ENCODE results near the gene ACACA. TPM values are rescaled to one million over a fixed set of nuclear protein-coding genes. Genes with fewer than 3 reads are reported as not detected.

ACACA gene
- polyA plus RNA-seq, 4 donors, result 7.0 to 30.0 (median 16.6) TPM

- FAIRE-seq, result no peak
- no peak overlapping the region for H3K27ac ChIP-seq (ENCODE audit: low read depth in 1 of 3, low read length in 2 of 3)
These were observed 38.1 kb downstream of the ACACA start for GRCh38 chr17:37368577-37368976.

GRCh38 chr17:37365589-37365988 lies 41.0 kb downstream of the ACACA start:
- FAIRE-seq, result no peak
- Histone ChIP-seq H3K27me3 (ENCODE audit: control insufficient read depth in 3 of 3, insufficient read depth in 3 of 3, low read length in 3 of 3) (no peaks in the 10 kb centered on the region), H3K36me3 (ENCODE audit: control insufficient read depth in 3 of 3, insufficient read depth in 2 of 3, low read depth in 1 of 3, low read length in 3 of 3) (peaks cover 0 to 4% (median 0%) of the 10 kb centered on the region in 3 donors), H3K27ac (ENCODE audit: low read depth in 1 of 3, low read length in 2 of 3) (no peak overlapping the region), H3K4me3 (ENCODE audit: low read depth in 1 of 3, low read length in 3 of 3) (no peak overlapping the region), H3K9me3 (ENCODE audit: control insufficient read depth in 2 of 2, insufficient read depth in 1 of 2, low read depth in 1 of 2, low read length in 1 of 2) (no peaks in the 10 kb centered on the region), H3K4me1 (ENCODE audit: control insufficient read depth in 3 of 3, insufficient read depth in 2 of 3, low read depth in 1 of 3, low read length in 2 of 3) (no peaks in the 10 kb centered on the region)
- no peak for DNase-seq
- 57 to 80% (median 71%) methylated on average over 1 of the region's 1 CpG for WGBS, 3 donors

More at GRCh38 chr17:37368577-37368976, 38.1 kb downstream of the ACACA start:
- 80 to 88% (median 83%) methylated on average over 3 of the region's 3 CpGs for WGBS, 3 donors
- H3K36me3 ChIP-seq (ENCODE audit: control insufficient read depth in 3 of 3, insufficient read depth in 2 of 3, low read depth in 1 of 3, low read length in 3 of 3), result peaks cover 0 to 4% (median 0%) of the 10 kb centered on the region in 3 donors
- H3K4me1 ChIP-seq (ENCODE audit: control insufficient read depth in 3 of 3, insufficient read depth in 2 of 3, low read depth in 1 of 3, low read length in 2 of 3), result no peaks in the 10 kb centered on the region
- DNase-seq, result no peak
- no peak overlapping the region for H3K4me3 ChIP-seq (ENCODE audit: low read depth in 1 of 3, low read length in 3 of 3)
- no peaks in the 10 kb centered on the region for H3K27me3 ChIP-seq (ENCODE audit: control insufficient read depth in 3 of 3, insufficient read depth in 3 of 3, low read length in 3 of 3)
- H3K9me3 ChIP-seq (ENCODE audit: control insufficient read depth in 2 of 2, insufficient read depth in 1 of 2, low read depth in 1 of 2, low read length in 1 of 2), result no peaks in the 10 kb centered on the region

DNA sequence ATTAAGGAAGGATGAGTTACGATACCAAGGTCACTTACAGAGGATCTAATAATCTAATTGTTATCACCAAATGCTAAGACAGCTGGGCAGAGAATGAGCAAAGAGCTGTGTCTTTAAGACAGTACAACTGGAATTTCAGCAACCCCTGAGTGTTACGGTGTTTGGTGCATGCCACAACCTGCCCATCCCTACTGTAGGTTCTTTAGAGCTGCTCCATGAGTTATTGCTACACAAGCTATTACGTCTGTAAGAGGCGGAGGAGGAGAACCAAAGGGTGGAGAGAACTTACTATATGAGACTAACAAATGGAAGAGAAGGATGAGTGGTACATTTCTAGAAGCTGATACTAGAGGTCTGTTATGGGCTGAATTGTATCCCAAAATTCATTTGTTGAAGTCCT lies 45.1 kb downstream of the ACACA start:
- DNase-seq (no peak), FAIRE-seq (no peak)
- peaks cover 0 to 15% (median 2%) of the 10 kb centered on the region in 3 donors for H3K4me1 ChIP-seq (ENCODE audit: control insufficient read depth in 3 of 3, insufficient read depth in 2 of 3, low read depth in 1 of 3, low read length in 2 of 3)
- H3K9me3 ChIP-seq (ENCODE audit: control insufficient read depth in 2 of 2, insufficient read depth in 1 of 2, low read depth in 1 of 2, low read length in 1 of 2), result no peaks in the 10 kb centered on the region
- no peaks in the 10 kb centered on the region for H3K27me3 ChIP-seq (ENCODE audit: control insufficient read depth in 3 of 3, insufficient read depth in 3 of 3, low read length in 3 of 3)
- H3K36me3 ChIP-seq (ENCODE audit: control insufficient read depth in 3 of 3, insufficient read depth in 2 of 3, low read depth in 1 of 3, low read length in 3 of 3), result no peaks in the 10 kb centered on the region
- no peak overlapping the region for H3K4me3 ChIP-seq (ENCODE audit: low read depth in 1 of 3, low read length in 3 of 3)
- 79 to 87% (median 85%) methylated on average over 4 of the region's 4 CpGs for WGBS, 3 donors
- no peak overlapping the region for H3K27ac ChIP-seq (ENCODE audit: low read depth in 1 of 3, low read length in 2 of 3)

DNA sequence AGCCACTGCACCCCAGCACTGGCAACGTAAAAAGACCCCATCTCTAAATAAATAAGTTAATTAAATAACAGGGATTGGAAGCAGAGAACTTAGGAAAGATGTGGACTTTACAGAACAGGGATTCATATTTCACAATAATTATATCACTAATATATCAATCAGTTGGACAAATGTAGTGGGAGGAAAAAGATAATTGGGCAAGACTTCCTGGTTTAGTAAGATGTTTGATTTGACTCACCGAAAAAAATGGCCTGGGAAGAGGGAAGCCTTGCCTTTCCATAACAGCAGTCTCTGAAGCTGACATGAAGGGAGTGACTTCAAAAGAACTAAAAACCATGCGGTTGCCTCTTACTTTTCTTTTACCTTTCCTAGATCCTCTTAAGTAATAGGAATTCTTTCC lies 46.0 kb downstream of the ACACA start:
- peak in 1 of 2 donors; percentile 27 for DNase-seq
- 56 to 81% (median 69%) methylated on average over 3 of the region's 3 CpGs for WGBS, 3 donors
- peaks cover 0 to 15% (median 2%) of the 10 kb centered on the region in 3 donors for H3K4me1 ChIP-seq (ENCODE audit: control insufficient read depth in 3 of 3, insufficient read depth in 2 of 3, low read depth in 1 of 3, low read length in 2 of 3)
- no peaks in the 10 kb centered on the region for H3K27me3 ChIP-seq (ENCODE audit: control insufficient read depth in 3 of 3, insufficient read depth in 3 of 3, low read length in 3 of 3)
- no peaks in the 10 kb centered on the region for H3K36me3 ChIP-seq (ENCODE audit: control insufficient read depth in 3 of 3, insufficient read depth in 2 of 3, low read depth in 1 of 3, low read length in 3 of 3)
- FAIRE-seq, result no peak
- no peak overlapping the region for H3K4me3 ChIP-seq (ENCODE audit: low read depth in 1 of 3, low read length in 3 of 3)
- H3K9me3 ChIP-seq (ENCODE audit: control insufficient read depth in 2 of 2, insufficient read depth in 1 of 2, low read depth in 1 of 2, low read length in 1 of 2), result no peaks in the 10 kb centered on the region
- H3K27ac ChIP-seq (ENCODE audit: low read depth in 1 of 3, low read length in 2 of 3), result no peak overlapping the region

GRCh38 chr17:37359682-37360188 lies 46.9 kb downstream of the ACACA start:
- Histone ChIP-seq H3K27ac (ENCODE audit: low read depth in 1 of 3, low read length in 2 of 3) (peak overlapping the region; percentile 63 to 96 (median 82)), H3K4me3 (ENCODE audit: low read depth in 1 of 3, low read length in 3 of 3) (peak overlapping the region; percentile 70 to 82 (median 73)), H3K4me1 (ENCODE audit: control insufficient read depth in 3 of 3, insufficient read depth in 2 of 3, low read depth in 1 of 3, low read length in 2 of 3) (peaks cover 0 to 15% (median 2%) of the 10 kb centered on the region in 3 donors), H3K36me3 (ENCODE audit: control insufficient read depth in 3 of 3, insufficient read depth in 2 of 3, low read depth in 1 of 3, low read length in 3 of 3) (peaks cover 0 to under 1% (median 0%) of the 10 kb centered on the region in 3 donors), H3K27me3 (ENCODE audit: control insufficient read depth in 3 of 3, insufficient read depth in 3 of 3, low read length in 3 of 3) (no peaks in the 10 kb centered on the region), H3K9me3 (ENCODE audit: control insufficient read depth in 2 of 2, insufficient read depth in 1 of 2, low read depth in 1 of 2, low read length in 1 of 2) (no peaks in the 10 kb centered on the region)
- DNase-seq (no peak), FAIRE-seq (no peak)
- 28 to 52% (median 44%) methylated on average over 18 of the region's 18 CpGs for whole genome bisulfite sequencing, 3 donors

- Histone ChIP-seq H3K27ac (ENCODE audit: low read depth in 1 of 3, low read length in 2 of 3) (peak overlapping the region; percentile 63 to 96 (median 83)), H3K36me3 (ENCODE audit: control insufficient read depth in 3 of 3, insufficient read depth in 2 of 3, low read depth in 1 of 3, low read length in 3 of 3) (peaks cover 0 to 3% (median 0%) of the 10 kb centered on the region in 3 donors), H3K4me3 (ENCODE audit: low read depth in 1 of 3, low read length in 3 of 3) (peak overlapping the region; percentile 70 to 91 (median 82)), H3K9me3 (ENCODE audit: control insufficient read depth in 2 of 2, insufficient read depth in 1 of 2, low read depth in 1 of 2, low read length in 1 of 2) (no peaks in the 10 kb centered on the region), H3K4me1 (ENCODE audit: control insufficient read depth in 3 of 3, insufficient read depth in 2 of 3, low read depth in 1 of 3, low read length in 2 of 3) (peaks cover 0 to 15% (median 2%) of the 10 kb centered on the region in 3 donors), H3K27me3 (ENCODE audit: control insufficient read depth in 3 of 3, insufficient read depth in 3 of 3, low read length in 3 of 3) (no peaks in the 10 kb centered on the region)
- FAIRE-seq (no peak), DNase-seq (peak; percentile 89 to 97)
- WGBS, 3 donors, result 0 to 1% (median 1%) methylated on average over 54 to 88 of the region's 88 CpGs
These were observed 47.6 kb downstream of the ACACA start for GRCh38 chr17:37358830-37359681.

DNA sequence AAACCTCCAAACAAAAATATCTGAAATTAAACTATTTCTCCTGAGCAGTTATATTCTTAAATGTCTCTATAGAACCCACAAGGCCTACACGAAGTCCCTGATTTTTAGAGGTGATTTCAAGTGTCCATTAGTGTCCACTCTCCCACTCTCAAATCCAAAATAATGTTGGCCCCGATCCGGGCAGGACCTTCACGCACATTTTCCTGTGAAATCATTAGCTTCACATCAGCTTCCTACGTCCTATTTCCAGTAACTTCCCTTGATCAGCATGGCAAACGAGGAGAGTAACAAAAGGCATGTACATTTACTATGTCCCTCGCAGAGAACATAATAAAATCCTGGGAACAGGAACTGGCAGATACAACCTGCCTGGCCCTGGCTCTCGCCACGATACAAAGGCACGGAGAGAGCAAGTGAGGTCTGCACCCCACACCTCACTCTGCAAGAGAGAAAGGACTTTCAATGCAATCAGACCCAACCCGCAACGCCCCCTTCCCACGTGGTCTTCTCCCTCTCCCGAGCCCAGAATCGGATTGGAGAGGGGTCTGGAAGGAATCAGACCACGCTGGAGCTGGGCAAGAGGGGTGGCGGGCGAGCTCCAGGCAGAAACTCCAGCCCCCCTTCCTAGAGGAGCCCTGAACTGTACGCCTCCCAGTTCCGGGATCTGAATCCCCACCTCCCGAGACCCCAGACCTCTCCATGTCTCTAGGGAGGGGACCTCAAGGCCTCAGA lies 48.4 kb downstream of the ACACA start:
- H3K27me3 ChIP-seq (ENCODE audit: control insufficient read depth in 3 of 3, insufficient read depth in 3 of 3, low read length in 3 of 3), result no peaks in the 10 kb centered on the region
- no peaks in the 10 kb centered on the region for H3K9me3 ChIP-seq (ENCODE audit: control insufficient read depth in 2 of 2, insufficient read depth in 1 of 2, low read depth in 1 of 2, low read length in 1 of 2)
- no peak for FAIRE-seq
- peak overlapping the region; percentile 70 to 91 (median 82) for H3K4me3 ChIP-seq (ENCODE audit: low read depth in 1 of 3, low read length in 3 of 3)
- peak; percentile 58 to 69 for DNase-seq
- H3K27ac ChIP-seq (ENCODE audit: low read depth in 1 of 3, low read length in 2 of 3), result peak overlapping the region in 2 of 3 donors; percentile 83 to 96
- H3K36me3 ChIP-seq (ENCODE audit: control insufficient read depth in 3 of 3, insufficient read depth in 2 of 3, low read depth in 1 of 3, low read length in 3 of 3), result peaks cover 0 to 7% (median 0%) of the 10 kb centered on the region in 3 donors
- H3K4me1 ChIP-seq (ENCODE audit: control insufficient read depth in 3 of 3, insufficient read depth in 2 of 3, low read depth in 1 of 3, low read length in 2 of 3), result peaks cover 0 to 15% (median 2%) of the 10 kb centered on the region in 3 donors
- 1 to 4% (median 3%) methylated on average over 21 of the region's 21 CpGs for WGBS, 3 donors
